Chondrocyte (in vitro differentiated cells): ENCODE measurements around the gene PSD. TPM values are rescaled to one million over a fixed set of nuclear protein-coding genes. Genes with fewer than 3 reads are reported as not detected.

Experiments used
- DNase-seq: peaks from one replicate; pipeline ENCODE4 v3.0.0; 2021; ENCODE audit warnings: mixed read lengths, low spot score
- H3K27ac Mint-ChIP-seq: one replicate; pipeline ENCODE4 v1.8.0; 2021; ENCODE audit warnings: mild to moderate bottlenecking, moderate library complexity, mixed read lengths; ENCODE audit not compliant: unreplicated experiment
- H3K27me3 Mint-ChIP-seq: 2 replicates; pipeline ENCODE4 v1.8.0; 2021; ENCODE audit warnings: low read depth, mixed read lengths
- H3K36me3 Mint-ChIP-seq: 2 replicates; pipeline ENCODE4 v1.8.0; 2021; ENCODE audit warnings: low read depth, mixed read lengths
- H3K4me1 Mint-ChIP-seq: 2 replicates; pipeline ENCODE4 v1.8.0; 2021; ENCODE audit warnings: low read depth, mild to moderate bottlenecking, mixed read lengths
- H3K4me3 Mint-ChIP-seq: one replicate; pipeline ENCODE4 v1.8.0; 2021; ENCODE audit warnings: mild to moderate bottlenecking, moderate library complexity, mixed read lengths; ENCODE audit not compliant: unreplicated experiment
- H3K9me3 Mint-ChIP-seq: 2 replicates; pipeline ENCODE4 v1.8.0; 2021; ENCODE audit warnings: low read depth, mixed read lengths
- CTCF ChIP-seq: fragments of 200-600 bp; sonication (generic); IDR thresholded peaks from 2 replicates; pipeline ENCODE4 v1.5.0; 2021; ENCODE audit warnings: antibody characterized with exemption, mild to moderate bottlenecking, moderate library complexity
- total RNA-seq: library from RNA; stranded (reverse); gene quantifications from 3 replicates; pipeline ENCODE4 v1.2.1, GENCODE V29; 2021

The PSD gene
- total RNA-seq, 1 donor from 2014 or later: 4.0 TPM

GRCh38 chr10:102421757-102422512 lies 3.4 kb upstream of the PSD start:
- DNase-seq: no peak
- Mint-ChIP-seq H3K4me1 (peaks cover 33% of the 10 kb centered on the region), H3K27ac (peak overlapping the region; percentile 70), H3K36me3 (peaks cover 1% of the 10 kb centered on the region), H3K27me3 (peaks cover 15% of the 10 kb centered on the region), H3K4me3 (peak overlapping the region; percentile 98), H3K9me3 (no peaks in the 10 kb centered on the region)
- TF ChIP-seq CTCF: no peak

GRCh38 chr10:102421507-102421756 lies 2.8 kb upstream of the PSD start:
- H3K9me3 Mint-ChIP-seq: no peaks in the 10 kb centered on the region
- H3K4me1 Mint-ChIP-seq: peaks cover 33% of the 10 kb centered on the region
- H3K27ac Mint-ChIP-seq: peak overlapping the region; percentile 68
- H3K27me3 Mint-ChIP-seq: peaks cover 15% of the 10 kb centered on the region
- H3K4me3 Mint-ChIP-seq: peak overlapping the region; percentile 98
- no peak for DNase-seq
- peaks cover 1% of the 10 kb centered on the region for H3K36me3 Mint-ChIP-seq
- TF ChIP-seq CTCF: no peak

GRCh38 chr10:102420714-102421506 lies 2.3 kb upstream of the PSD start, which contains the start of gene FBXL15:
Gene FBXL15, plus strand, starts transcription at chr10:102420836. Its CDS starts 294 bp downstream, at chr10:102421130.
- H3K4me1 Mint-ChIP-seq: peaks cover 33% of the 10 kb centered on the region
- H3K4me3 Mint-ChIP-seq: peak within 1 kb of the TSS; percentile 98
- no peak for TF ChIP-seq CTCF
- DNase-seq: no peak
- H3K27me3 Mint-ChIP-seq: peaks cover 18% of the 10 kb centered on the region
- H3K9me3 Mint-ChIP-seq: no peaks in the 10 kb centered on the region
- peaks cover 1% of the 10 kb centered on the region for H3K36me3 Mint-ChIP-seq
- peak within 1 kb of the TSS; percentile 96 for H3K27ac Mint-ChIP-seq

- H3K9me3 Mint-ChIP-seq: no peaks in the 10 kb centered on the region
- H3K4me3 Mint-ChIP-seq: peak overlapping the region; percentile 98
- H3K4me1 Mint-ChIP-seq: peaks cover 33% of the 10 kb centered on the region
- peaks cover 18% of the 10 kb centered on the region for H3K27me3 Mint-ChIP-seq
- peaks cover 1% of the 10 kb centered on the region for H3K36me3 Mint-ChIP-seq
- H3K27ac Mint-ChIP-seq: peak overlapping the region; percentile 96
- no peak for TF ChIP-seq CTCF
- no peak for DNase-seq
These were observed 1.7 kb upstream of the PSD start for GRCh38 chr10:102420181-102420713.
